WTC11 (cell line): ENCODE results near the gene CHTF18.

ENCODE experiments used
- JUN ChIP-seq: sonication (generic); formaldehyde crosslinking; IDR thresholded peaks from 2 replicates; pipeline ENCODE4 v1.8.0; 2023; ENCODE audit warnings: mild to moderate bottlenecking, missing genetic modification reagents
- MXD4 ChIP-seq: fragments of 250-450 bp; sonication (Bioruptor Pico); IDR thresholded peaks from 2 replicates; pipeline ENCODE4 v1.8.0; 2021; ENCODE audit warnings: mild to moderate bottlenecking, moderate library complexity, borderline replicate concordance
- NFATC4 ChIP-seq: fragments of 250-450 bp; sonication (Bioruptor Pico); IDR thresholded peaks from 2 replicates; pipeline ENCODE4 v1.9.0; 2021; ENCODE audit warnings: mild to moderate bottlenecking
- NR1H2 ChIP-seq: sonication (generic); formaldehyde crosslinking; IDR thresholded peaks from 2 replicates; pipeline ENCODE4 v1.9.0; 2021; ENCODE audit warnings: mild to moderate bottlenecking, moderate library complexity, missing genetic modification reagents
- NR2C2 ChIP-seq: sonication (generic); formaldehyde crosslinking; IDR thresholded peaks from 2 replicates; pipeline ENCODE4 v1.8.0; 2022; ENCODE audit warnings: mild to moderate bottlenecking, missing genetic modification reagents
- SMAD3 ChIP-seq: sonication (generic); formaldehyde crosslinking; IDR thresholded peaks from 2 replicates; pipeline ENCODE4 v1.8.0; 2022; ENCODE audit warnings: missing genetic modification reagents, mild to moderate bottlenecking, borderline replicate concordance
- TCF7 ChIP-seq: sonication (generic); formaldehyde crosslinking; IDR thresholded peaks from 2 replicates; pipeline ENCODE4 v1.8.0; 2022; ENCODE audit warnings: mild to moderate bottlenecking, low read depth, missing genetic modification reagents, moderate library complexity
- TEAD4 ChIP-seq: sonication (generic); formaldehyde crosslinking; IDR thresholded peaks from 2 replicates; pipeline ENCODE4 v1.8.0; 2022; ENCODE audit warnings: mild to moderate bottlenecking, missing genetic modification reagents
- TF ChIP-seq, protein P1 (sequence below): fragments of 200-600 bp; IDR thresholded peaks from 2 replicates; pipeline ENCODE4 v1.8.0; 2022; ENCODE audit warnings: antibody characterized with exemption
- TF ChIP-seq, protein P2 (sequence below): sonication (generic); formaldehyde crosslinking; IDR thresholded peaks from 2 replicates; pipeline ENCODE4 v1.8.1; 2023; ENCODE audit warnings: mild to moderate bottlenecking, missing genetic modification reagents, moderate library complexity
- TF ChIP-seq, protein P3 (sequence below): sonication (generic); formaldehyde crosslinking; IDR thresholded peaks from 2 replicates; pipeline ENCODE4 v1.8.1; 2023; ENCODE audit warnings: mild to moderate bottlenecking, missing genetic modification reagents
- TF ChIP-seq, protein P4 (sequence below): sonication (generic); formaldehyde crosslinking; IDR thresholded peaks from 2 replicates; pipeline ENCODE4 v1.8.0; 2022; ENCODE audit warnings: mild to moderate bottlenecking, missing genetic modification reagents

DNA sequence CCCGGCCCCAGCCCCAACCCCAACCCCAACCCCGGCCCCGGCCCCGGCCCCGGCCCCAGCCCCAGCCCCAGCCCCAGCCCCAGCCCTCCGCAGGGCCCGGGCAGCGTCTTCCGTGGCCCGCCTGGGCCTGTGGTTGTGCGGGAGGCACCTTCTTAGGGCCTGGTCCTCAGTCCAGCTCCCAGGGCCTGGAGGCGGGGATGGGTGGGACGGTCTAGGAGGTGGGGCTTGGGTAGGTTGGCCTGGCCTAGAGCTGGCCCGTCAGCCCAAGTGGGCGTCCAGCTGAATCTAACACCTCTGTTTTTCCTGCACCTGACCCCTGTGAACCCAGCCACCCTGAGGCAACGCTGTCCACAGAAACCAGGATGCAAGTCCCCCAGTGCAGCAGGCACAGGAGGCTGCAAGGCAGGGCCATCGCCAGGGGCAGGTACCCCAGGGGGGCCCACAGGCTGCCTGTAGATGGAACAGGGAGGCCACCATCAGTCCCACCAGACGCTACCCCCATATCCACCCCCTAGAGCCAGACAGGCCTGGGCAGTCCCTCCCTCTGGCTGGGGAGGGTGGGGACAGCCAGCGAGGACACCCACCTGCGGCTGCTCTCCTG is 19.1 kb upstream of the CHTF18 start:
- no peak for TF ChIP-seq MXD4
- TF ChIP-seq, protein P1, sequence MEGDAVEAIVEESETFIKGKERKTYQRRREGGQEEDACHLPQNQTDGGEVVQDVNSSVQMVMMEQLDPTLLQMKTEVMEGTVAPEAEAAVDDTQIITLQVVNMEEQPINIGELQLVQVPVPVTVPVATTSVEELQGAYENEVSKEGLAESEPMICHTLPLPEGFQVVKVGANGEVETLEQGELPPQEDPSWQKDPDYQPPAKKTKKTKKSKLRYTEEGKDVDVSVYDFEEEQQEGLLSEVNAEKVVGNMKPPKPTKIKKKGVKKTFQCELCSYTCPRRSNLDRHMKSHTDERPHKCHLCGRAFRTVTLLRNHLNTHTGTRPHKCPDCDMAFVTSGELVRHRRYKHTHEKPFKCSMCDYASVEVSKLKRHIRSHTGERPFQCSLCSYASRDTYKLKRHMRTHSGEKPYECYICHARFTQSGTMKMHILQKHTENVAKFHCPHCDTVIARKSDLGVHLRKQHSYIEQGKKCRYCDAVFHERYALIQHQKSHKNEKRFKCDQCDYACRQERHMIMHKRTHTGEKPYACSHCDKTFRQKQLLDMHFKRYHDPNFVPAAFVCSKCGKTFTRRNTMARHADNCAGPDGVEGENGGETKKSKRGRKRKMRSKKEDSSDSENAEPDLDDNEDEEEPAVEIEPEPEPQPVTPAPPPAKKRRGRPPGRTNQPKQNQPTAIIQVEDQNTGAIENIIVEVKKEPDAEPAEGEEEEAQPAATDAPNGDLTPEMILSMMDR, result no peak
- no peak for TF ChIP-seq NR1H2 (CRISPR knock-in tag)
- no peak for TF ChIP-seq NR2C2 (CRISPR knock-in tag)
- no peak for TF ChIP-seq JUN (CRISPR knock-in tag)
- no peak for TF ChIP-seq NFATC4 (CRISPR knock-in tag)
- TF ChIP-seq, protein P2, sequence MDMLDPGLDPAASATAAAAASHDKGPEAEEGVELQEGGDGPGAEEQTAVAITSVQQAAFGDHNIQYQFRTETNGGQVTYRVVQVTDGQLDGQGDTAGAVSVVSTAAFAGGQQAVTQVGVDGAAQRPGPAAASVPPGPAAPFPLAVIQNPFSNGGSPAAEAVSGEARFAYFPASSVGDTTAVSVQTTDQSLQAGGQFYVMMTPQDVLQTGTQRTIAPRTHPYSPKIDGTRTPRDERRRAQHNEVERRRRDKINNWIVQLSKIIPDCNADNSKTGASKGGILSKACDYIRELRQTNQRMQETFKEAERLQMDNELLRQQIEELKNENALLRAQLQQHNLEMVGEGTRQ (CRISPR knock-in tag), result no peak
- TF ChIP-seq TEAD4 (CRISPR knock-in tag), result no peak
- TF ChIP-seq TCF7 (CRISPR knock-in tag), result no peak
- TF ChIP-seq, protein P3, sequence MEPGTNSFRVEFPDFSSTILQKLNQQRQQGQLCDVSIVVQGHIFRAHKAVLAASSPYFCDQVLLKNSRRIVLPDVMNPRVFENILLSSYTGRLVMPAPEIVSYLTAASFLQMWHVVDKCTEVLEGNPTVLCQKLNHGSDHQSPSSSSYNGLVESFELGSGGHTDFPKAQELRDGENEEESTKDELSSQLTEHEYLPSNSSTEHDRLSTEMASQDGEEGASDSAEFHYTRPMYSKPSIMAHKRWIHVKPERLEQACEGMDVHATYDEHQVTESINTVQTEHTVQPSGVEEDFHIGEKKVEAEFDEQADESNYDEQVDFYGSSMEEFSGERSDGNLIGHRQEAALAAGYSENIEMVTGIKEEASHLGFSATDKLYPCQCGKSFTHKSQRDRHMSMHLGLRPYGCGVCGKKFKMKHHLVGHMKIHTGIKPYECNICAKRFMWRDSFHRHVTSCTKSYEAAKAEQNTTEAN (CRISPR knock-in tag), result no peak
- TF ChIP-seq, protein P4, sequence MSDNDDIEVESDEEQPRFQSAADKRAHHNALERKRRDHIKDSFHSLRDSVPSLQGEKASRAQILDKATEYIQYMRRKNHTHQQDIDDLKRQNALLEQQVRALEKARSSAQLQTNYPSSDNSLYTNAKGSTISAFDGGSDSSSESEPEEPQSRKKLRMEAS (CRISPR knock-in tag), result no peak
- no peak for TF ChIP-seq SMAD3 (CRISPR knock-in tag)
